Progenitor cell of endocrine pancreas (in vitro differentiated cells): ENCODE data around the gene COCH. TPM values are rescaled to one million over a fixed set of nuclear protein-coding genes. Genes with fewer than 3 reads are reported as not detected.

Source experiments
- DNase-seq: peaks from one replicate; pipeline ENCODE4 v3.0.0; 2021; ENCODE audit warnings: low spot score; ENCODE audit not compliant: unreplicated experiment
- H3K27ac Mint-ChIP-seq: 2 replicates; pipeline ENCODE4 v1.8.0; 2021; ENCODE audit warnings: mild to moderate bottlenecking, moderate library complexity, mixed read lengths
- H3K27me3 Mint-ChIP-seq: 2 replicates; pipeline ENCODE4 v1.8.0; 2021; ENCODE audit warnings: mixed read lengths
- H3K36me3 Mint-ChIP-seq: 2 replicates; pipeline ENCODE4 v1.8.0; 2022; ENCODE audit warnings: mixed read lengths; ENCODE audit not compliant: insufficient read depth
- H3K4me1 Mint-ChIP-seq: 2 replicates; pipeline ENCODE4 v1.8.0; 2021; ENCODE audit warnings: low read depth, mixed read lengths
- H3K4me3 Mint-ChIP-seq: 2 replicates; pipeline ENCODE4 v1.8.0; 2021; ENCODE audit warnings: low read depth, mild to moderate bottlenecking, moderate library complexity, mixed read lengths
- H3K9me3 Mint-ChIP-seq: 2 replicates; pipeline ENCODE4 v1.8.0; 2021; ENCODE audit warnings: low read depth, mixed read lengths
- total RNA-seq: library from RNA; stranded (reverse); gene quantifications from 2 replicates; pipeline ENCODE4 v1.2.1, GENCODE V29; 2021
- TF ChIP-seq, protein P1 (sequence below): fragments of 200-600 bp; sonication (generic); IDR thresholded peaks from one replicate; pipeline ENCODE4 v1.5.0; 2021; ENCODE audit warnings: antibody characterized with exemption, mild to moderate bottlenecking; ENCODE audit not compliant: unreplicated experiment

COCH gene
- total RNA-seq, 1 donor from 2014 or later, result 26.9 TPM

DNA sequence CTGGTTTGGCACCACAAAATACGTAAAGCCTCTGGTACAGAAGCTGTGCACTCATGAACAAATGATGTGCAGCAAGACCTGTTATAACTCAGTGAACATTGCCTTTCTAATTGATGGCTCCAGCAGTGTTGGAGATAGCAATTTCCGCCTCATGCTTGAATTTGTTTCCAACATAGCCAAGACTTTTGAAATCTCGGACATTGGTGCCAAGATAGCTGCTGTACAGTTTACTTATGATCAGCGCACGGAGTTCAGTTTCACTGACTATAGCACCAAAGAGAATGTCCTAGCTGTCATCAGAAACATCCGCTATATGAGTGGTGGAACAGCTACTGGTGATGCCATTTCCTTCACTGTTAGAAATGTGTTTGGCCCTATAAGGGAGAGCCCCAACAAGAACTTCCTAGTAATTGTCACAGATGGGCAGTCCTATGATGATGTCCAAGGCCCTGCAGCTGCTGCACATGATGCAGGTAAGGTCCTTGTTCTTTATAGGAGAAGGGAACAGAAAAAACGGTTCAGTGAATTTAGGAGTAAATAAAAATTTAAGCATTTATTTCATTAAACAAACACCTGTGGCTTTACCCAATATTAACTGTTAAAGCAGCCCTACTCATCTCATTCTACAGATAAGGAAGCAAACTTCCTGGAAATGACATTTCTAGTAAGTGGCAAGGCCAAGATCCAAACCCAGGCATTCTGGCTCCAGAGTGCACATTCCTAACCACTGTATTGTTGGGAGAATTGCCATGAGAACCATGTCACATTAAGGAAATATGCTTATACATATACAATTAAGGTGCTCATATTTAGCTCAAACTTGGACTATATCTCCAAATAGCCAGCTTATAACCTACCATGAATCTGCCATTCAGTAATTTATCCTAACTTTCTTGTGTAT is 11.7 kb downstream of the COCH start:
- Mint-ChIP-seq H3K9me3 (no peaks in the 10 kb centered on the region), H3K27me3 (no peaks in the 10 kb centered on the region)

DNA sequence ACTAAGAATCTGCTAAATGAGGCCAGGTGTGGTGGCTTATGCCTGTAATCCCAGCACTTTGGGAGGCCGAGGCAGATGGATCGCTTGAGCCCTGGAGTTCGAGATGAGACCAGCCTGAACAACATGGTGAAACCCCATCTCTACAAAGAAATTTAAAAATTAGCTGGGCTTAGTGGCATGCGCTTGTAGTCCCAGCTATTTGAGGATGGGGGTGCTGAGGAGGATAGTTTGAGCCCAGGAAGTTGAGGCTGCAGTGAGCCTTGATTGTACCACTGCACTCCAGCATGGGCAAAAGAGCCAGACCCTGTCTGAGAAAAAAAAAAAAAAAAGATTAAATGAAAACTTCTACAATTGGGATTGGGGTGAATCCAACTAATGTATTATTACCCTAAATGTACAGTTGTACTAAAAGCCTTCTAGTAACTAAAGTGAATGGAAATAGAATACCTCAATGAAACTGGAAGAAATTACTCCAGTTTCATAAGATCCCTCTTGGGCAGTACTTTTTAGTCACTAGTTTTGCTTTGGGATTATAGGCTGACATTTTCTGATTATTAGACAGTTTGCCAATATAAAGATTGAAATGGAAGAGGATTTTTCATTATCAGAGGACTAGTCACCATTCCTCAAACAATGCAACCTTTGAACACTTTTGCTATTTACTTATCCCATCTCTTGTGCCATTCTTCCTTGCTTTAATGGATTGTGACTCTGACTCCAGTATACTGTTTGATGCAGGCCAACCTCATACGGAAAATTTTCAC is 14.3 kb downstream of the COCH start:
- Mint-ChIP-seq H3K27ac (peak overlapping the region; percentile 64), H3K9me3 (no peaks in the 10 kb centered on the region), H3K27me3 (no peaks in the 10 kb centered on the region), H3K4me3 (no peak overlapping the region), H3K4me1 (peaks cover 16% of the 10 kb centered on the region), H3K36me3 (peaks cover 2% of the 10 kb centered on the region)
- no peak for DNase-seq
- TF ChIP-seq, protein P1, sequence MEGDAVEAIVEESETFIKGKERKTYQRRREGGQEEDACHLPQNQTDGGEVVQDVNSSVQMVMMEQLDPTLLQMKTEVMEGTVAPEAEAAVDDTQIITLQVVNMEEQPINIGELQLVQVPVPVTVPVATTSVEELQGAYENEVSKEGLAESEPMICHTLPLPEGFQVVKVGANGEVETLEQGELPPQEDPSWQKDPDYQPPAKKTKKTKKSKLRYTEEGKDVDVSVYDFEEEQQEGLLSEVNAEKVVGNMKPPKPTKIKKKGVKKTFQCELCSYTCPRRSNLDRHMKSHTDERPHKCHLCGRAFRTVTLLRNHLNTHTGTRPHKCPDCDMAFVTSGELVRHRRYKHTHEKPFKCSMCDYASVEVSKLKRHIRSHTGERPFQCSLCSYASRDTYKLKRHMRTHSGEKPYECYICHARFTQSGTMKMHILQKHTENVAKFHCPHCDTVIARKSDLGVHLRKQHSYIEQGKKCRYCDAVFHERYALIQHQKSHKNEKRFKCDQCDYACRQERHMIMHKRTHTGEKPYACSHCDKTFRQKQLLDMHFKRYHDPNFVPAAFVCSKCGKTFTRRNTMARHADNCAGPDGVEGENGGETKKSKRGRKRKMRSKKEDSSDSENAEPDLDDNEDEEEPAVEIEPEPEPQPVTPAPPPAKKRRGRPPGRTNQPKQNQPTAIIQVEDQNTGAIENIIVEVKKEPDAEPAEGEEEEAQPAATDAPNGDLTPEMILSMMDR, result no peak

More for the DNA sequence above, 11.7 kb downstream of the COCH start:
- Mint-ChIP-seq H3K4me1 (peaks cover 16% of the 10 kb centered on the region), H3K27ac (no peak overlapping the region), H3K4me3 (no peak overlapping the region), H3K36me3 (peaks cover 9% of the 10 kb centered on the region)
- DNase-seq, result no peak
- TF ChIP-seq, protein P1, result no peak

DNA sequence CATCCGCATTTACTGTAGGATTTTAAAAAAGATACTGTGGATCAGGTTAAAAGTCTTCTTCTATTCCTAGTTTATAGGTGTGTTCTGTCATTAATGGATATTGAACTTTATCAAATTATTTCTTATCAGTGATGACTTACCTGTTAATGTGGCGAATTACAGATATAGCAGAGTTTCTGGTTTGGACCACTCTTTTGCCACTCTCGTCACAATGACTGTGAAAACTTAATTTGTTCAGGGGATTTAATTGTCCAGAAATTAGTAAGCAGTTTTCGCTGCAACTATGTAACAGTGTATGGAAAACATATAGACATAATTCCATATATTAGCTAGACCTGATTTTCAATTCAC is 14.9 kb downstream of the COCH start:
- H3K4me3 Mint-ChIP-seq, result no peak overlapping the region
- peaks cover 2% of the 10 kb centered on the region for H3K36me3 Mint-ChIP-seq
- H3K4me1 Mint-ChIP-seq, result peaks cover 16% of the 10 kb centered on the region
- peak overlapping the region; percentile 26 for H3K27ac Mint-ChIP-seq
- H3K27me3 Mint-ChIP-seq, result no peaks in the 10 kb centered on the region
- H3K9me3 Mint-ChIP-seq, result no peaks in the 10 kb centered on the region
- TF ChIP-seq, protein P1, result no peak
- no peak for DNase-seq

DNA sequence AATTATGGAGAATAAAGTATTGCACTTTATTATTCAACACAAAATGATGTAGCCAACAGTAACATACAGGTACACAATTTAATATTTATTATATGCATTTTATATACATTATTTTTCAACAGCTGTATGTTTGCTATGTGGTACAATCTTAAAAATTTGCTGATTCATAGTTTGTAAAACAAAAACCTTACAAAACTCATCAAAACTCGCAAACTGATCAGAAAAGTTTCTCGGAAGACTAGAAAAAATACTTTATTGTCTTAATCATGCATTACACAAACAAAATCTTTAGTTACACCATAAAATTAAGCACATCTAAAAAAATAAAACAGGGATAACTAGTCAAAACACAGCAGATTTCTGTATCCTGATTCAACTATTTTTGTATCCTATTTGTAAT is 19.5 kb downstream of the COCH start:
- TF ChIP-seq, protein P1, result no peak
- no peak overlapping the region for H3K4me3 Mint-ChIP-seq
- no peak for DNase-seq
- H3K4me1 Mint-ChIP-seq, result peaks cover 8% of the 10 kb centered on the region
- no peaks in the 10 kb centered on the region for H3K9me3 Mint-ChIP-seq
- H3K36me3 Mint-ChIP-seq, result peaks cover 8% of the 10 kb centered on the region
- no peak overlapping the region for H3K27ac Mint-ChIP-seq
- no peaks in the 10 kb centered on the region for H3K27me3 Mint-ChIP-seq

DNA sequence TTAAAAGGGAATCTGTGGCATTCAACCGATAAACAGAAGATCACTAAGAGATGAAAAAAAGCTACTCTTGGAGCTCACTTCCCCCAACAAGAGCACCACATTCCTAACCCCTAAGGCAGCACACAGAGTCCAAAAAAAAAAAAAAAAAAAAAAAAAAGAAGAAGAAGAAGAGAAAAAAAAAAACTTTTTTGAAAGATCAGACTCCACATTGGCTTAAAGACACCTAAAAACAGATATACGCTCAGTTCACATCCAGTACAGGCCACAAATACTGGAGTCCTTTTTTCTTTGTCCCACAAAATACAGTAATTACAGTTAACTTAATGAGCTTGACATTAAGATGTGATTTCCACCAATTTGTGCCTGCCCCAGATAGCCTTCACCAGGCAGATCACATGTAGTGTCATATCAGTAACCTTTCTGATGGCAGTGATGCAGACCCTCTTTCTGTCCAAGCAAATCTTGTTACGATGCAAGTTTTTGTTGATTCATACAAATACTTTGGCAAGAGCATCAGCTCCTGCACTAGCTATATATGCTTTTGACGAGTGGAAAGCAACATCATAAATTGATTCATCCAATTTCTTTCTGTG is 20.7 kb downstream of the COCH start:
- Mint-ChIP-seq H3K4me1 (no peaks in the 10 kb centered on the region), H3K9me3 (no peaks in the 10 kb centered on the region), H3K4me3 (no peak overlapping the region), H3K27ac (no peak overlapping the region), H3K36me3 (peaks cover 8% of the 10 kb centered on the region), H3K27me3 (no peaks in the 10 kb centered on the region)
- no peak for DNase-seq
- TF ChIP-seq, protein P1, result no peak
